Stimulated activated CD4-positive, alpha-beta T cell treated with anti-CD3 and anti-CD28 coated beads, Interleukin-4, amount 100 ng/mL, for 48 hours (primary cell): ENCODE measurements around the gene ZNF839.
"Not testable (repeated sequence)": the region's sequence is repeated elsewhere in the genome, so short reads cannot be mapped to it uniquely, and the experiment has no call there.

Source experiments
- DNase-seq, 2 donors: peaks; one replicate each; pipeline ENCODE4 v3.0.0-alpha.2; 2020; ENCODE audit warnings: low read depth in 2 of 2

Gene ZNF839

GRCh38 chr14:102314242-102315011, 5.1 kb upstream of the ZNF839 start:
- peak; percentile 72 to 75 for DNase-seq

GRCh38 chr14:102315121-102315520, 4.4 kb upstream of the ZNF839 start:
- no peak for DNase-seq

GRCh38 chr14:102316338-102316742, 3.2 kb upstream of the ZNF839 start:
- no peak for DNase-seq

GRCh38 chr14:102316743-102317563, 2.6 kb upstream of the ZNF839 start:
- peak; percentile 88 to 97 for DNase-seq

GRCh38 chr14:102317564-102318248, 1.8 kb upstream of the ZNF839 start:
- no peak for DNase-seq

- DNase-seq: no peak
Observed at GRCh38 chr14:102318781-102319276, 717 bp upstream of the ZNF839 start.

- DNase-seq: no peak
Observed at GRCh38 chr14:102320033-102320660, 601 bp downstream of the ZNF839 start.

- no peak for DNase-seq
Observed at GRCh38 chr14:102320671-102321455, 1.3 kb downstream of the ZNF839 start.

GRCh38 chr14:102321456-102322422, 2.2 kb downstream of the ZNF839 start:
- no peak for DNase-seq

GRCh38 chr14:102323102-102323501, 3.6 kb downstream of the ZNF839 start:
- DNase-seq: no peak

- DNase-seq: no peak
Observed at GRCh38 chr14:102325791-102326345, 6.3 kb downstream of the ZNF839 start.

GRCh38 chr14:102326583-102326982, 7.0 kb downstream of the ZNF839 start:
- no peak for DNase-seq

GRCh38 chr14:102329381-102329780, 9.8 kb downstream of the ZNF839 start:
- not testable (repeated sequence) for DNase-seq

GRCh38 chr14:102330806-102331205, 11.3 kb downstream of the ZNF839 start:
- no peak for DNase-seq

- DNase-seq: no peak
Observed at GRCh38 chr14:102333390-102333789, 13.8 kb downstream of the ZNF839 start.

- no peak for DNase-seq
Observed at GRCh38 chr14:102333795-102334705, 14.5 kb downstream of the ZNF839 start.

GRCh38 chr14:102335163-102335562, 15.6 kb downstream of the ZNF839 start:
- DNase-seq: no peak

- no peak for DNase-seq
Observed at GRCh38 chr14:102338724-102339123, 19.2 kb downstream of the ZNF839 start.
